Measurements from ENCODE around the gene PPP3R1. TPM values are rescaled to one million over a fixed set of nuclear protein-coding genes. Genes with fewer than 3 reads are reported as not detected.
A peak's percentile ranks its signal among the peaks of the same experiment; 100 is the strongest.

The PPP3R1 gene
- total RNA-seq, 1 donor from 2014 or later, result 54.5 TPM

GRCh38 chr2:68189991-68190784, 62.1 kb downstream of the PPP3R1 start:
- TF ChIP-seq CTCF (IDR thresholded peaks at IDR 0.05), result no peak
- no peaks in the 10 kb centered on the region for H3K9me3 ChIP-seq
- H3K36me3 ChIP-seq, result peaks cover 17% of the 10 kb centered on the region
- no peak overlapping the region for H3K4me3 ChIP-seq
- H3K27me3 ChIP-seq (ENCODE audit: low read depth), result no peaks in the 10 kb centered on the region
- no peak overlapping the region for H3K27ac ChIP-seq
- intact Hi-C loops (cut with DNase I), result no loop called here
- DNase-seq (no peak), ATAC-seq (no peak)
- peaks cover 46% of the 10 kb centered on the region for H3K4me1 ChIP-seq

GRCh38 chr2:68188831-68189230, 63.5 kb downstream of the PPP3R1 start:
- peaks cover 23% of the 10 kb centered on the region for H3K36me3 ChIP-seq
- no peak for ATAC-seq
- H3K27ac ChIP-seq, result no peak overlapping the region
- DNase-seq, result no peak
- intact Hi-C loops (cut with DNase I), result no loop called here
- peaks cover 36% of the 10 kb centered on the region for H3K4me1 ChIP-seq
- no peak for TF ChIP-seq CTCF (IDR thresholded peaks at IDR 0.05)
- no peak overlapping the region for H3K4me3 ChIP-seq
- no peaks in the 10 kb centered on the region for H3K9me3 ChIP-seq
- no peaks in the 10 kb centered on the region for H3K27me3 ChIP-seq (ENCODE audit: low read depth)

GRCh38 chr2:68187329-68187728, 65.0 kb downstream of the PPP3R1 start:
- Histone ChIP-seq H3K36me3 (peaks cover 33% of the 10 kb centered on the region), H3K27me3 (ENCODE audit: low read depth) (no peaks in the 10 kb centered on the region), H3K9me3 (no peaks in the 10 kb centered on the region), H3K4me1 (peaks cover 23% of the 10 kb centered on the region), H3K4me3 (no peak overlapping the region), H3K27ac (no peak overlapping the region)
- no peak for DNase-seq
- TF ChIP-seq CTCF (IDR thresholded peaks at IDR 0.05), result no peak
- no peak for ATAC-seq
- intact Hi-C loops (cut with DNase I), result no loop called here

- ATAC-seq, result peak; percentile 45 to 51
- H3K4me3 ChIP-seq, result no peak overlapping the region
- peaks cover 15% of the 10 kb centered on the region for H3K4me1 ChIP-seq
- H3K27me3 ChIP-seq (ENCODE audit: low read depth), result no peaks in the 10 kb centered on the region
- peaks cover 45% of the 10 kb centered on the region for H3K36me3 ChIP-seq
- DNase-seq, result peak; percentile 57
- intact Hi-C loops (cut with DNase I), result no loop called here
- H3K27ac ChIP-seq, result no peak overlapping the region
- H3K9me3 ChIP-seq, result no peaks in the 10 kb centered on the region
- TF ChIP-seq CTCF (IDR thresholded peaks at IDR 0.05), result peak; percentile 58
Observed at GRCh38 chr2:68185541-68186164, 66.7 kb downstream of the PPP3R1 start.

GRCh38 chr2:68182902-68183301, 69.4 kb downstream of the PPP3R1 start:
- no peak overlapping the region for H3K27ac ChIP-seq
- no peak for TF ChIP-seq CTCF (IDR thresholded peaks at IDR 0.05)
- no peaks in the 10 kb centered on the region for H3K27me3 ChIP-seq (ENCODE audit: low read depth)
- intact Hi-C loops (cut with DNase I), result no loop called here
- ATAC-seq (no peak), DNase-seq (no peak)
- peaks cover 10% of the 10 kb centered on the region for H3K4me1 ChIP-seq
- H3K36me3 ChIP-seq, result peaks cover 60% of the 10 kb centered on the region
- H3K9me3 ChIP-seq, result no peaks in the 10 kb centered on the region
- H3K4me3 ChIP-seq, result no peak overlapping the region

Data from lower lobe of right lung (tissue), 2 donors.